Left lung (tissue), 10 donors: ENCODE data around the gene GRIA4. TPM values are rescaled to one million over a fixed set of nuclear protein-coding genes. Genes with fewer than 3 reads are reported as not detected.
"Not testable (repeated sequence)": the region's sequence is repeated elsewhere in the genome, so short reads cannot be mapped to it uniquely, and the experiment has no call there.

Experiments used
- ATAC-seq: fragments of 200-7000 bp; cut with Tn5 transposase; one replicate; pipeline ENCODE4 v1.9.1; 2020; ENCODE audit warnings: moderate library complexity
- DNase-seq, 4 donors: peaks; one replicate each; pipeline ENCODE4 v3.0.0-alpha.2; 2013 to 2020
- H3K27ac ChIP-seq, 2 donors: fragments of 200-600 bp; sonication (generic) in 1 of 2; one replicate each; pipeline versions ENCODE4 v1.5.0 to v1.8.0; 2020 to 2021
- H3K27me3 ChIP-seq, 2 donors: fragments of 200-600 bp; sonication (generic) in 1 of 2; one replicate each; pipeline versions ENCODE4 v1.5.0 to v1.8.0; 2020 to 2021
- H3K36me3 ChIP-seq, 2 donors: fragments of 200-600 bp; sonication (generic) in 1 of 2; one replicate each; pipeline versions ENCODE4 v1.5.0 to v1.8.0; 2020 to 2021
- H3K4me1 ChIP-seq, 2 donors: fragments of 200-600 bp; one replicate each; pipeline ENCODE4 v1.8.0; 2021
- H3K4me3 ChIP-seq, 2 donors: fragments of 200-600 bp; sonication (generic) in 1 of 2; one replicate each; pipeline versions ENCODE4 v1.5.0 to v1.8.0; 2020 to 2021; ENCODE audit warnings: mild to moderate bottlenecking in 1 of 2
- H3K9me3 ChIP-seq, 2 donors: fragments of 200-600 bp; sonication (generic) in 1 of 2; one replicate each; pipeline versions ENCODE4 v1.5.0 to v1.8.0; 2020 to 2021
- intact Hi-C, 2 donors: fragments of 100-400 bp; cut with DNase I; formaldehyde crosslinking; loops; one replicate each; pipeline versions ENCODE4 v1.11.2 to v1.14.2; 2022
- polyA plus RNA-seq, 6 donors: library from polyadenylated mRNA; unstranded; fragments of 120-200 nt; gene quantifications; one replicate each; pipeline ENCODE4 v1.2.1, GENCODE V29; 2013; ENCODE audit not compliant: insufficient read length in 6 of 6
- total RNA-seq, 2 donors: library from RNA; stranded (reverse); fragmentation: NEBNext Ultra II Directional; extraction: Animal tissue kit (Norgen Biotek cat#: 25700); gene quantifications; one replicate each; pipeline ENCODE4 v1.2.1, GENCODE V29; 2021
- TF ChIP-seq, protein P1 (sequence below), 2 donors: fragments of 200-600 bp; sonication (generic) in 1 of 2; IDR thresholded peaks; one replicate each; pipeline versions ENCODE4 v1.5.0 to v1.8.0; 2021; ENCODE audit warnings: antibody characterized with exemption in 2 of 2
- donor health status: DM: no; HTN: yes; CAD: no.
- donor health status: DM: no; HTN: no; CAD: no.

The GRIA4 gene
- total and polyA plus RNA-seq, 8 donors: 0.27 to 0.98 (median 0.63) TPM; not detected in 2

DNA sequence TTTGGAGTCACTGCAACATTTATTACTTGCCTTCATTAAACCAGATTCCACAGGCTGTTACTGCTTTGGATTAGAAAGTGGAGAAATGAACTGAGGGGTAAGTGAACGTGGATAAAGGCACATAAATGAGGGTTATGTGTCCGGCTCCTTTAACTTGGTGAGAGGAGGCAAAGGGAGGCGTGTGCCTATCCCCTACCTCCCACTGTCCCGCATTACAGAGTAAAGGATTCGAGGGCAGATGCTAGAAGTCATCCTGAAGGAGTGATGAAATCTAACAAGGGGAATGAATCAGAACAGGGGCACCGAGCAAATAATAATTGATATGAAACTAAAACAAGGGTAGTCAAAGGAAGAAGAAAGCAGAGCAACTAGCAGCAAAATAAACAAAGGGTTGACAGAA is 147.2 kb downstream of the GRIA4 start:
- ATAC-seq: no peak
- Histone ChIP-seq H3K9me3 (no peaks in the 10 kb centered on the region), H3K4me1 (no peaks in the 10 kb centered on the region), H3K27ac (no peak overlapping the region), H3K36me3 (no peaks in the 10 kb centered on the region), H3K27me3 (no peaks in the 10 kb centered on the region), H3K4me3 (no peak overlapping the region)
- TF ChIP-seq, protein P1, sequence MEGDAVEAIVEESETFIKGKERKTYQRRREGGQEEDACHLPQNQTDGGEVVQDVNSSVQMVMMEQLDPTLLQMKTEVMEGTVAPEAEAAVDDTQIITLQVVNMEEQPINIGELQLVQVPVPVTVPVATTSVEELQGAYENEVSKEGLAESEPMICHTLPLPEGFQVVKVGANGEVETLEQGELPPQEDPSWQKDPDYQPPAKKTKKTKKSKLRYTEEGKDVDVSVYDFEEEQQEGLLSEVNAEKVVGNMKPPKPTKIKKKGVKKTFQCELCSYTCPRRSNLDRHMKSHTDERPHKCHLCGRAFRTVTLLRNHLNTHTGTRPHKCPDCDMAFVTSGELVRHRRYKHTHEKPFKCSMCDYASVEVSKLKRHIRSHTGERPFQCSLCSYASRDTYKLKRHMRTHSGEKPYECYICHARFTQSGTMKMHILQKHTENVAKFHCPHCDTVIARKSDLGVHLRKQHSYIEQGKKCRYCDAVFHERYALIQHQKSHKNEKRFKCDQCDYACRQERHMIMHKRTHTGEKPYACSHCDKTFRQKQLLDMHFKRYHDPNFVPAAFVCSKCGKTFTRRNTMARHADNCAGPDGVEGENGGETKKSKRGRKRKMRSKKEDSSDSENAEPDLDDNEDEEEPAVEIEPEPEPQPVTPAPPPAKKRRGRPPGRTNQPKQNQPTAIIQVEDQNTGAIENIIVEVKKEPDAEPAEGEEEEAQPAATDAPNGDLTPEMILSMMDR (IDR thresholded peaks at IDR 0.05): no peak
- intact Hi-C loops: no loop called here
- DNase-seq: no peak

DNA sequence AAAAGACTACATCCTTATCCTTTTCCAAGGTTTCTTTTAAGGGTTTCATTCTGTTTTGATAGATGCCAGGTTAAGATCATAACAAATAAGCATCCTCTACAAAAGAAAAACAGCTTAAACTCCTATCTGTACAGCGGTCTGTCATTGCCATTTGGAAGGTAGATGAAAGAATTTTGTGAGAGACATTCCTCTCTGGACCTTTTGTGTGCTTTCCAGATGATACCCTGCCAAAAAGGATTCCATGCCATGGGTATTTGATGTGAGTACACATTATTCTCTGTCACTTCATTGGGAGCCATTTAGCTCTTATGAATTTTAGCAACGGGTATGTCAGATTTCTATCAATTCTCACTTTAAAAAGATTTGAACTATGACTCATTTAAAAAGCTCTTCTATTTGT is 153.7 kb downstream of the GRIA4 start:
- Histone ChIP-seq H3K27me3 (no peaks in the 10 kb centered on the region), H3K36me3 (no peaks in the 10 kb centered on the region), H3K4me3 (no peak overlapping the region), H3K4me1 (no peaks in the 10 kb centered on the region), H3K9me3 (no peaks in the 10 kb centered on the region), H3K27ac (no peak overlapping the region)
- ATAC-seq: no peak
- DNase-seq: no peak
- TF ChIP-seq, protein P1 (IDR thresholded peaks at IDR 0.05): no peak
- intact Hi-C loops: no loop called here

GRCh38 chr11:105767931-105768330 is 158.1 kb downstream of the GRIA4 start:
- H3K27me3 ChIP-seq: no peaks in the 10 kb centered on the region
- no peak for DNase-seq
- no peak overlapping the region for H3K4me3 ChIP-seq
- intact Hi-C loops: no loop called here
- no peaks in the 10 kb centered on the region for H3K9me3 ChIP-seq
- H3K27ac ChIP-seq: no peak overlapping the region
- TF ChIP-seq, protein P1 (IDR thresholded peaks at IDR 0.05): no peak
- H3K4me1 ChIP-seq: no peaks in the 10 kb centered on the region
- no peak for ATAC-seq
- no peaks in the 10 kb centered on the region for H3K36me3 ChIP-seq

- TF ChIP-seq, protein P1 (IDR thresholded peaks at IDR 0.05): no peak
- DNase-seq (no peak), ATAC-seq (no peak)
- no peak overlapping the region for H3K27ac ChIP-seq
- H3K27me3 ChIP-seq: no peaks in the 10 kb centered on the region
- intact Hi-C loops: no loop called here
- no peaks in the 10 kb centered on the region for H3K9me3 ChIP-seq
- no peaks in the 10 kb centered on the region for H3K4me1 ChIP-seq
- H3K36me3 ChIP-seq: no peaks in the 10 kb centered on the region
- H3K4me3 ChIP-seq: no peak overlapping the region
These were observed 159.8 kb downstream of the GRIA4 start for GRCh38 chr11:105769627-105770026.

- H3K9me3 ChIP-seq, DNase-seq, intact Hi-C loops, H3K4me3 ChIP-seq, H3K27ac ChIP-seq, H3K27me3 ChIP-seq, ATAC-seq, H3K4me1 ChIP-seq, H3K36me3 ChIP-seq: not testable (repeated sequence)
These were observed 163.6 kb downstream of the GRIA4 start for GRCh38 chr11:105773452-105773851.

DNA sequence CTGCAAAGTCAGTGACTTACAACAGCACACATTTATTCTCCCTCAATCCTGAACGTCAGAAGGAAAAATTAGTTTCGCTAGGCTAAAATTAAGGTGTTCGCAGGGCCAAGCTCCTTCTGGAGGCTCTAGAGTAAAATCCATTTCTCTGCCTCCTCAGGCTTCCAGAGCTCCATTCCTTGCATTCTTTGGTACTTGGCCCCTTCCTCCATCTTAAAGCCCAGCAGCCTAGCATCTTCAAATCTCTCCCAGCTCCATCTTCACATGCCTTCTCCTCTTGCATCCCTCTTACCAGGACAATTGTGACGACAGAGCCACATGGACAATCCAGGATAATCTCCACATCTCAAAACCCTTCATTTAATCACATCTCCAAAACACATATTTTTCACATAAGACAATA is 165.0 kb downstream of the GRIA4 start:
- DNase-seq (no peak), ATAC-seq (no peak)
- Histone ChIP-seq H3K4me1 (no peaks in the 10 kb centered on the region), H3K4me3 (no peak overlapping the region), H3K36me3 (no peaks in the 10 kb centered on the region), H3K27me3 (no peaks in the 10 kb centered on the region), H3K9me3 (no peaks in the 10 kb centered on the region), H3K27ac (no peak overlapping the region)
- TF ChIP-seq, protein P1 (IDR thresholded peaks at IDR 0.05): no peak
- intact Hi-C loops: no loop called here
